Forelimb muscle (tissue), 1 donor: ENCODE results near the gene NEDD4L. TPM values are rescaled to one million over a fixed set of nuclear protein-coding genes. Genes with fewer than 3 reads are reported as not detected.

Experiments
- DNase-seq: peaks from one replicate; pipeline ENCODE4 v3.0.0-alpha.2; 2013; ENCODE audit warnings: low read depth
- polyA plus RNA-seq: library from polyadenylated mRNA; unstranded; fragments of 120-200 nt; gene quantifications from one replicate; pipeline ENCODE4 v1.2.1, GENCODE V29; 2013; ENCODE audit not compliant: insufficient read length

The NEDD4L gene
- polyA plus RNA-seq, 1 donor: 33.6 TPM

GRCh38 chr18:58396144-58396543 lies 352.1 kb downstream of the NEDD4L start:
- no peak for DNase-seq

- DNase-seq: no peak
Measured at GRCh38 chr18:58396966-58397365, 352.9 kb downstream of the NEDD4L start.

- no peak for DNase-seq
Measured at GRCh38 chr18:58397385-58398132, 353.5 kb downstream of the NEDD4L start.

- DNase-seq: no peak
Measured at GRCh38 chr18:58398648-58399398, 354.8 kb downstream of the NEDD4L start.

GRCh38 chr18:58400331-58400870 lies 356.4 kb downstream of the NEDD4L start:
- no peak for DNase-seq

- no peak for DNase-seq
Measured at GRCh38 chr18:58401191-58401590, 357.2 kb downstream of the NEDD4L start.

GRCh38 chr18:58402247-58402646 lies 358.2 kb downstream of the NEDD4L start:
- no peak for DNase-seq

GRCh38 chr18:58402951-58403702 lies 359.1 kb downstream of the NEDD4L start:
- no peak for DNase-seq

- no peak for DNase-seq
Measured at GRCh38 chr18:58403799-58404455, 359.9 kb downstream of the NEDD4L start.

GRCh38 chr18:58405107-58405898 lies 361.3 kb downstream of the NEDD4L start:
- DNase-seq: no peak

- no peak for DNase-seq
Measured at GRCh38 chr18:58407263-58407648, 363.2 kb downstream of the NEDD4L start.

GRCh38 chr18:58407649-58408407 lies 363.8 kb downstream of the NEDD4L start:
- no peak for DNase-seq

GRCh38 chr18:58408665-58409064 lies 364.6 kb downstream of the NEDD4L start:
- DNase-seq: no peak

GRCh38 chr18:58409802-58410445 lies 365.9 kb downstream of the NEDD4L start:
- no peak for DNase-seq

- no peak for DNase-seq
Measured at GRCh38 chr18:58411323-58411722, 367.3 kb downstream of the NEDD4L start.

- no peak for DNase-seq
Measured at GRCh38 chr18:58412844-58413666, 369.0 kb downstream of the NEDD4L start.

GRCh38 chr18:58413667-58414628 lies 369.9 kb downstream of the NEDD4L start:
- DNase-seq: no peak
